ENCODE data around the gene RNU6-8. TPM values are rescaled to one million over a fixed set of nuclear protein-coding genes. Genes with fewer than 3 reads are reported as not detected.

The RNU6-8 gene
- polyA plus RNA-seq, 1 experiment, result not detected

- no peak for TF ChIP-seq CTCF (IDR thresholded peaks at IDR 0.05; ENCODE audit: insufficient read depth, low read depth, low read length)
- no peaks in the 10 kb centered on the region for H3K36me3 ChIP-seq (ENCODE audit: control insufficient read depth, insufficient read depth, low read length)
- ChIA-PET CTCF (interaction anchor here (0.6 to 1.4 kb wide), 2 partner anchors 56 to 1244 kb away, joined by 3 read pairs; no protein-coding TSS in a partner anchor), POLR2A (no interaction called here)
- DNase-seq (ENCODE audit: low read depth), result no peak
- H3K27me3 ChIP-seq (ENCODE audit: control insufficient read depth, insufficient read depth, low read length), result no peaks in the 10 kb centered on the region
- H3K4me3 ChIP-seq (ENCODE audit: low read depth, low read length), result no peak overlapping the region
These were observed 33.9 kb downstream of the RNU6-8 start for GRCh38 chr14:32169191-32169590.

GRCh38 chr14:32167907-32168306 is 35.2 kb downstream of the RNU6-8 start:
- POLR2A ChIA-PET, result no interaction called here
- no peak for TF ChIP-seq CTCF (IDR thresholded peaks at IDR 0.05; ENCODE audit: insufficient read depth, low read depth, low read length)
- no peak overlapping the region for H3K4me3 ChIP-seq (ENCODE audit: low read depth, low read length)
- DNase-seq (ENCODE audit: low read depth), result no peak
- H3K27me3 ChIP-seq (ENCODE audit: control insufficient read depth, insufficient read depth, low read length), result no peaks in the 10 kb centered on the region
- H3K36me3 ChIP-seq (ENCODE audit: control insufficient read depth, insufficient read depth, low read length), result no peaks in the 10 kb centered on the region
- CTCF ChIA-PET, result interaction anchor here (0.9 to 1.4 kb wide), 2 partner anchors 16 to 57 kb away, joined by 3 read pairs; no protein-coding TSS in a partner anchor

GRCh38 chr14:32166924-32167323 is 36.1 kb downstream of the RNU6-8 start:
- CTCF ChIA-PET, result no interaction called here
- POLR2A ChIA-PET, result no interaction called here

GRCh38 chr14:32166029-32166428 is 37.0 kb downstream of the RNU6-8 start:
- ChIA-PET POLR2A (no interaction called here), CTCF (interaction anchor here (1.2 kb wide), 1 partner anchor 17 kb away, joined by 3 read pairs; no protein-coding TSS in a partner anchor)
- TF ChIP-seq CTCF (IDR thresholded peaks at IDR 0.05; ENCODE audit: insufficient read depth, low read depth, low read length), result no peak
- no peak overlapping the region for H3K4me3 ChIP-seq (ENCODE audit: low read depth, low read length)
- no peaks in the 10 kb centered on the region for H3K36me3 ChIP-seq (ENCODE audit: control insufficient read depth, insufficient read depth, low read length)
- H3K27me3 ChIP-seq (ENCODE audit: control insufficient read depth, insufficient read depth, low read length), result no peaks in the 10 kb centered on the region
- no peak for DNase-seq (ENCODE audit: low read depth)

More at GRCh38 chr14:32166924-32167323, 36.1 kb downstream of the RNU6-8 start:
- no peak for TF ChIP-seq CTCF (IDR thresholded peaks at IDR 0.05; ENCODE audit: insufficient read depth, low read depth, low read length)
- Histone ChIP-seq H3K36me3 (ENCODE audit: control insufficient read depth, insufficient read depth, low read length) (no peaks in the 10 kb centered on the region), H3K4me3 (ENCODE audit: low read depth, low read length) (no peak overlapping the region), H3K27me3 (ENCODE audit: control insufficient read depth, insufficient read depth, low read length) (no peaks in the 10 kb centered on the region)
- no peak for DNase-seq (ENCODE audit: low read depth)

Small RNAs within 50 kb of the gene (small RNA-seq; reads per million reads assigned to genes)
- gene RNU6-7 (ENCODE audit: insufficient read length, low read depth, low replicate concordance), result not detected
- not detected for gene RNU6-8 (ENCODE audit: insufficient read length, low read depth, low replicate concordance)

Other genes starting within 250 kb of the RNU6-8 start
- 17.4 and 43.1 TPM in 2 replicates for gene ARHGAP5, start 126.0 kb downstream of the RNU6-8 start, polyA plus RNA-seq (2011; rRNA removed)
- gene RNU6-7, start 1.2 kb downstream of the RNU6-8 start, polyA plus RNA-seq (2011; rRNA removed), result not detected in 2 replicates
- gene AKAP6, start 126.0 kb upstream of the RNU6-8 start, polyA plus RNA-seq (2011; rRNA removed), result 18.5 and 22.9 TPM in 2 replicates

All from BJ (cell line).